Memory B cell (primary cell): ENCODE results near the gene TUBB4A.
A peak's percentile ranks its signal among the peaks of the same experiment; 100 is the strongest.

Source experiments
- ATAC-seq: fragments of 150-1000 bp; cut with Tn5 transposase; 2 replicates; pipeline ENCODE4 v1.10.0; 2021; ENCODE audit warnings: low read depth, mild to moderate bottlenecking, moderate library complexity
- DNase-seq, 2 donors: peaks; one replicate each; pipeline ENCODE4 v3.0.0; 2022; ENCODE audit warnings: low spot score in 2 of 2
- H3K27ac Mint-ChIP-seq: one replicate; pipeline ENCODE4 v1.8.0; 2022; ENCODE audit warnings: mild to moderate bottlenecking, moderate library complexity, mixed read lengths
- H3K27me3 Mint-ChIP-seq: one replicate; pipeline ENCODE4 v1.8.0; 2022; ENCODE audit warnings: mixed read lengths
- H3K36me3 Mint-ChIP-seq: one replicate; pipeline ENCODE4 v1.8.0; 2022; ENCODE audit warnings: mild to moderate bottlenecking, mixed read lengths
- H3K4me1 Mint-ChIP-seq: one replicate; pipeline ENCODE4 v1.8.0; 2022; ENCODE audit warnings: mixed read lengths
- H3K4me3 Mint-ChIP-seq: one replicate; pipeline ENCODE4 v1.8.0; 2022; ENCODE audit warnings: mild to moderate bottlenecking, moderate library complexity, mixed read lengths
- H3K9me3 Mint-ChIP-seq: one replicate; pipeline ENCODE4 v1.8.0; 2022; ENCODE audit warnings: mixed read lengths

Gene TUBB4A

DNA sequence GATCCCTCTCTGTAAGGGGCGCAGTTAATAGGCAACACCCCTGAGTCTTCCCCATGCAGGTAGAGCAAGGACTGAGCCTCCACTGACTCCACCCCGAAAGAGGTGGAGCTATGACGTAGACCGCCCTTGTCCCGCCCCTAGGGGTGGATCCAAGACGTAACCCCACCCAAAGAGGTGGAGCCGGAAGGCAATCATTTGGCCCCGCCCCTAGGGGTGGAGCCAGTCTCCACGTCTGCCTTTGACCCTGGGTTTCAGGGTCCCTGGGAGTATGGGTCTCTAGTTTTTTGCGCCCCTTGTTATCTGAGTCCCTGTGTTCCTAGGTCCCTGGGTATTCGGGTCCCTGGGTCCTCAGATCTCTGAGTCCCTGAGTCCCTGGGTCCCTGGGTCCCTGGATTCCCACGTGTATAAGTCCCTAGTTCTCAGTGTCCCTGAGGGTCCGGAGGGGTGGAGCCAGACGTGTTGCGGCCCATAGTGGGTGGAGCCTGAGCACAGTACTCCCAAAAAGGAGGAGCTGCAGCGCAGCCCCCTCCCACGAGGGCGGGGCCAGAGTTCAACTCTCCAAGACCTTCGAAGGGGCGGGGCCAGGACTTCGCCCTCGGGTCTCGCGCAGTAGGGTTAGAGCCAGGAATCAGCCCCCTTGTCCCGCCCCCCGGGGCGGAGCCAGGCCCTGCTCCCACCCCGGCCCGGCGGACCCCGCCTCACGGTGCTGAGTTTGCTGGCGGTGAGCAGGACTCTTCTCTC is 25.8 kb downstream of the TUBB4A start:
- H3K36me3 Mint-ChIP-seq, result peaks cover 7% of the 10 kb centered on the region
- H3K27me3 Mint-ChIP-seq, result no peaks in the 10 kb centered on the region
- DNase-seq (peak; percentile 59 to 76), ATAC-seq (peak; percentile 98)
- H3K4me1 Mint-ChIP-seq, result peaks cover 13% of the 10 kb centered on the region
- no peaks in the 10 kb centered on the region for H3K9me3 Mint-ChIP-seq
- no peak overlapping the region for H3K27ac Mint-ChIP-seq
- H3K4me3 Mint-ChIP-seq, result no peak overlapping the region

- Mint-ChIP-seq H3K27ac (no peak overlapping the region), H3K36me3 (peaks cover 10% of the 10 kb centered on the region), H3K4me1 (peaks cover 7% of the 10 kb centered on the region)
Measured at GRCh38 chr19:6475321-6476108, 26.6 kb downstream of the TUBB4A start.

DNA sequence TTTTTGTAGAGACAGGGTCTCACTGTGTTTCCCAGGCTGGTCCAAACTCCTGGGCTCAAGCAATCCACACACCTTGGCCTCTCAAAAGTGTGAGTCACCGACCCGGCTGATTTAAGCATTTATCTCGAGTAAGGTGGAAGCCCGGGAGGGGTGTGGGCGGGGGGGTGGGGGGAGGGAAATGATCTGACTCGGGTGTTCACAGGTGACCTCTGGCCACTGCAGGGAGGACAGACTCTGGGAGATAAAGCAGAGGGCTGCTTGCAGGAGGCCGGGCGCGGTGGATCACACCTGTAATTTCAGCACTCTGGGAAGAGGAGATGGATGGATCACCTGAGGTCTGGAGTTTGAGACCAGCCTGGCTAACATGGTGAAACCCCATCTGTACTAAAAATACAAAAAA is 28.5 kb downstream of the TUBB4A start:
- DNase-seq (no peak), ATAC-seq (no peak)
- no peak overlapping the region for H3K4me3 Mint-ChIP-seq
- H3K4me1 Mint-ChIP-seq, result no peaks in the 10 kb centered on the region
- no peaks in the 10 kb centered on the region for H3K9me3 Mint-ChIP-seq
- H3K27ac Mint-ChIP-seq, result no peak overlapping the region
- no peaks in the 10 kb centered on the region for H3K27me3 Mint-ChIP-seq
- H3K36me3 Mint-ChIP-seq, result peaks cover 17% of the 10 kb centered on the region

More at GRCh38 chr19:6475321-6476108, 26.6 kb downstream of the TUBB4A start:
- DNase-seq (no peak), ATAC-seq (no peak)
- no peak overlapping the region for H3K4me3 Mint-ChIP-seq
- H3K9me3 Mint-ChIP-seq, result no peaks in the 10 kb centered on the region
- no peaks in the 10 kb centered on the region for H3K27me3 Mint-ChIP-seq

- H3K36me3 Mint-ChIP-seq, result peaks cover 22% of the 10 kb centered on the region
Measured at GRCh38 chr19:6472713-6473112, 29.4 kb downstream of the TUBB4A start.

DNA sequence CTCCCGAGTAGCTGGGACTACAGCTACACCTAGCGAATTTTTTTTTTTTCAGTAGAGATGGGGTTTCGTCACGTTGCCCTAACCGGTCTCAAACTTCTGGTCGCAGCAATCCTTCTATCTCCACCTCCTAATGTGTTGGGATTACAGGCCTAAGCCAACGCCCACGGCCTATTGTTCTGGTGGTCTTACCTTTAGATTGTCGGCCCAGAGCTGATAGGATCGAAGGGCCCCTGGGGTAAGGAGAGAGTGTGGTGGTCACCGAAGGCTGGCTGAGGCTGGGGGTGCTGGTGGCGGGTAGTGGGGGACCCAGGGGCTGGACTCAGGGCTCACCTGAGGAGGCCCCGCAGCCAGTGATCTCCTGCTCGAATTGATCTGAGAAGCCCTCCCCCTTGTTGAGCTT is 31.0 kb downstream of the TUBB4A start:
- peaks cover 25% of the 10 kb centered on the region for H3K36me3 Mint-ChIP-seq
- no peaks in the 10 kb centered on the region for H3K4me1 Mint-ChIP-seq
- no peak overlapping the region for H3K4me3 Mint-ChIP-seq
- H3K27ac Mint-ChIP-seq, result no peak overlapping the region
- H3K27me3 Mint-ChIP-seq, result no peaks in the 10 kb centered on the region
- ATAC-seq (no peak), DNase-seq (no peak)
- no peaks in the 10 kb centered on the region for H3K9me3 Mint-ChIP-seq

More at GRCh38 chr19:6472713-6473112, 29.4 kb downstream of the TUBB4A start:
- DNase-seq, result no peak
- H3K4me1 Mint-ChIP-seq, result no peaks in the 10 kb centered on the region
- H3K27ac Mint-ChIP-seq, result no peak overlapping the region
- no peaks in the 10 kb centered on the region for H3K27me3 Mint-ChIP-seq
- H3K4me3 Mint-ChIP-seq, result no peak overlapping the region
- no peak for ATAC-seq
- no peaks in the 10 kb centered on the region for H3K9me3 Mint-ChIP-seq

DNA sequence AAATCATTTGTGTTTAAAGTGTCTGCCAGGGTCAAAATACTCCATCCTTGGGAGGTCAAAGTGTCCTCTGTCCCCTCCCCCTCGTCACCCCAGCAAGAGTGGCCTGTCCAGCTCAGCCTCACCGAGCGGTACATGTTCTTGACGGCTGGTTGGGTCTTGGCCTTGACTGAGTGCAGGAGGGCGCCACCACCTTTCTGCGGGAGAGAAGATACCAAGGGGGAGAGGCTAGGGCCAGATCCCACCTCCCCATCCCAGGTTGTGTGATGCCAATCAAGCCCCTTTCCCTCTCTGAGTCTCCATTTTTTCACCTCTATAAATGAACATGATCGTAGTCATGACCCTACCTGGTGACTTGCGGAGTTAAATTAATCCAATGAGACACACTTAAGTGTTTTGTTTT is 31.9 kb downstream of the TUBB4A start:
- Mint-ChIP-seq H3K36me3 (peaks cover 22% of the 10 kb centered on the region), H3K4me1 (peaks cover 6% of the 10 kb centered on the region), H3K4me3 (no peak overlapping the region), H3K27ac (no peak overlapping the region), H3K27me3 (no peaks in the 10 kb centered on the region), H3K9me3 (no peaks in the 10 kb centered on the region)
- DNase-seq (no peak), ATAC-seq (no peak)

GRCh38 chr19:6467384-6467783 is 34.7 kb downstream of the TUBB4A start:
- no peak overlapping the region for H3K4me3 Mint-ChIP-seq
- no peak for ATAC-seq
- peaks cover 17% of the 10 kb centered on the region for H3K4me1 Mint-ChIP-seq
- no peaks in the 10 kb centered on the region for H3K27me3 Mint-ChIP-seq
- H3K27ac Mint-ChIP-seq, result no peak overlapping the region
- H3K9me3 Mint-ChIP-seq, result no peaks in the 10 kb centered on the region
- peaks cover 22% of the 10 kb centered on the region for H3K36me3 Mint-ChIP-seq
- DNase-seq, result no peak

GRCh38 chr19:6466526-6467248 is 35.4 kb downstream of the TUBB4A start:
- no peak for DNase-seq
- Mint-ChIP-seq H3K27me3 (no peaks in the 10 kb centered on the region), H3K4me3 (no peak overlapping the region), H3K4me1 (peaks cover 20% of the 10 kb centered on the region), H3K9me3 (no peaks in the 10 kb centered on the region), H3K27ac (no peak overlapping the region), H3K36me3 (peaks cover 22% of the 10 kb centered on the region)
- ATAC-seq, result no peak

DNA sequence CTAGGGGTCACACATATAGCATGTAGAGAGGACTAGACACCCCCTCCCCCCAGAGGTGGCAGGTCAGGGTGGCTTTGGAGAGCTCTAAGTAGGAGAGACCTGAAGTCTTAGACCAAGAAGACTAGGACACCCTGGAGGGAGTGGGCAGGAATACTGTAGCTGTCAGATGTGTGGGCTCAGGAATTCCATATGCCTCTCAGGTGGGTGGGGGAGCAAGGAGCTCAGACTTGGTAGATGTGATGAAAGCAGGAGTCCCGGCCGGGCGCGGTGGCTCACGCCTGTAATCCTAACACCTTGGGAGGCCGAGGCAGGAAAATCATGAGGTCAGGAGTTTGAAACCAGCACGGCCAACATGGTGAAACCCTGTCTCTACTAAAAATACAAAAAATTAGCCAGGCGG is 36.4 kb downstream of the TUBB4A start:
- no peaks in the 10 kb centered on the region for H3K9me3 Mint-ChIP-seq
- peaks cover 19% of the 10 kb centered on the region for H3K36me3 Mint-ChIP-seq
- H3K4me1 Mint-ChIP-seq, result peaks cover 20% of the 10 kb centered on the region
- H3K4me3 Mint-ChIP-seq, result no peak overlapping the region
- H3K27me3 Mint-ChIP-seq, result no peaks in the 10 kb centered on the region
- DNase-seq (no peak), ATAC-seq (no peak)
- H3K27ac Mint-ChIP-seq, result peak overlapping the region; percentile 45

GRCh38 chr19:6465006-6465405 is 37.1 kb downstream of the TUBB4A start:
- peaks cover 16% of the 10 kb centered on the region for H3K36me3 Mint-ChIP-seq
- H3K27ac Mint-ChIP-seq, result no peak overlapping the region
- H3K27me3 Mint-ChIP-seq, result no peaks in the 10 kb centered on the region
- DNase-seq (no peak), ATAC-seq (no peak)
- H3K4me3 Mint-ChIP-seq, result peak overlapping the region; percentile 76
- peaks cover 23% of the 10 kb centered on the region for H3K4me1 Mint-ChIP-seq
- H3K9me3 Mint-ChIP-seq, result no peaks in the 10 kb centered on the region

DNA sequence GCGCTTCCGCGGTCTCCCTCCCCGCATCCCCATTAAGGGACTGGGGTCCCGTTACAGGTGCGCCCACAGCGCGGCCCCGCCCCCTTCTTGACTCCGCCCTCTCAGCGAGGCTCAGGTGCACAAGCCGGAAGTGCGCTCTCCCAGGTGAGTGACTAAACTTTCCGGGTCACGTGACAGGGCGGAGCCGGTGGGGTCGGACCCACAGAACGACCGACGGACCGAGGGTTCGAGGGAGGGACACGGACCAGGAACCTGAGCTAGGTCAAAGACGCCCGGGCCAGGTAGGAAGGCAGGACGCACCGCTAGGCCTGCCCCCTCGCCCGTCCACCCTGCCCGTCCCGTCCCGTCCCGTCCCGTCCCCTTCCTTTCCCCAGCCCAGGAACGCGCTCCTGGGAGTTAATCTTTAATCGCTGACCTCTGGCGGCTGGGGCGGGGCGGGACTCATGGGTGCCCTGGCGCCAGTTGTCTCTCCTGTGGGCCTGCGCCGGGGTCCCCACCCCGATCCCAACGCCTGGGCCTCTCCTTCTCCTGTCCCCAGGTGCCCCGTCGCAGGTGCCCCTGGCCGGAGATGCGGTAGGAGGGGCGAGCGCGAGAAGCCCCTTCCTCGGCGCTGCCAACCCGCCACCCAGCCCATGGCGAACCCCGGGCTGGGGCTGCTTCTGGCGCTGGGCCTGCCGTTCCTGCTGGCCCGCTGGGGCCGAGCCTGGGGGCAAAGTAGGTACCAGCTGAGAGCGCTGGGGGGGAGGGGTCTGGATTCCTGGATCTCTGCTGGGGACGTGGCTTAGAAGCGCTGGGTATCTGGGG is 37.8 kb downstream of the TUBB4A start, which contains the start of gene CRB3:
Gene CRB3 (plus strand): TSS at position 202 of the 804 bp plus-strand sequence. CDS start 431 bp downstream, at position 633.
- H3K4me3 Mint-ChIP-seq, result peak within 1 kb of the TSS; percentile 76
- ATAC-seq (no peak), DNase-seq (peak; percentile 27 to 31)
- no peaks in the 10 kb centered on the region for H3K27me3 Mint-ChIP-seq
- no peaks in the 10 kb centered on the region for H3K9me3 Mint-ChIP-seq
- peaks cover 12% of the 10 kb centered on the region for H3K36me3 Mint-ChIP-seq
- peaks cover 24% of the 10 kb centered on the region for H3K4me1 Mint-ChIP-seq
- H3K27ac Mint-ChIP-seq, result peak within 1 kb of the TSS; percentile 5

GRCh38 chr19:6460099-6460884 is 41.8 kb downstream of the TUBB4A start:
- H3K4me1 Mint-ChIP-seq, result peaks cover 33% of the 10 kb centered on the region
- DNase-seq (peak; percentile 97 to 98), ATAC-seq (peak; percentile 78)
- no peaks in the 10 kb centered on the region for H3K9me3 Mint-ChIP-seq
- peaks cover 8% of the 10 kb centered on the region for H3K36me3 Mint-ChIP-seq
- H3K27ac Mint-ChIP-seq, result peak overlapping the region; percentile 88
- peak overlapping the region; percentile 90 for H3K4me3 Mint-ChIP-seq
- H3K27me3 Mint-ChIP-seq, result no peaks in the 10 kb centered on the region
